ENCODE measurements around the gene TNIK. TPM values are rescaled to one million over a fixed set of nuclear protein-coding genes. Genes with fewer than 3 reads are reported as not detected.
"Not testable (repeated sequence)": the region's sequence is repeated elsewhere in the genome, so short reads cannot be mapped to it uniquely, and the experiment has no call there.

Gene TNIK
- total RNA-seq, 2 experiments from 2014 or later: 36.6 to 39.3 TPM

- DNase-seq: no peak
- ATAC-seq: no peak
- H3K4me3 Mint-ChIP-seq: no peak overlapping the region
- H3K4me1 Mint-ChIP-seq: no peaks in the 10 kb centered on the region
- peaks cover 21% of the 10 kb centered on the region for H3K36me3 Mint-ChIP-seq
- H3K27ac Mint-ChIP-seq: no peak overlapping the region
- CTCF ChIA-PET: no interaction called here
- H3K9me3 Mint-ChIP-seq (ENCODE audit: low read depth): peaks cover 10% of the 10 kb centered on the region
- H3K27me3 Mint-ChIP-seq: no peaks in the 10 kb centered on the region
These were observed 67.0 kb downstream of the TNIK start for GRCh38 chr3:171393032-171393744.

GRCh38 chr3:171391432-171391831 lies 68.8 kb downstream of the TNIK start:
- no peaks in the 10 kb centered on the region for H3K4me1 Mint-ChIP-seq
- H3K27me3 Mint-ChIP-seq: no peaks in the 10 kb centered on the region
- peaks cover 10% of the 10 kb centered on the region for H3K9me3 Mint-ChIP-seq (ENCODE audit: low read depth)
- CTCF ChIA-PET: no interaction called here
- no peak for ATAC-seq
- peaks cover 21% of the 10 kb centered on the region for H3K36me3 Mint-ChIP-seq
- DNase-seq: no peak
- no peak overlapping the region for H3K4me3 Mint-ChIP-seq
- no peak overlapping the region for H3K27ac Mint-ChIP-seq

- Mint-ChIP-seq H3K27me3 (no peaks in the 10 kb centered on the region), H3K9me3 (ENCODE audit: low read depth) (peaks cover 10% of the 10 kb centered on the region), H3K4me1 (no peaks in the 10 kb centered on the region), H3K27ac (no peak overlapping the region), H3K36me3 (peaks cover 21% of the 10 kb centered on the region), H3K4me3 (no peak overlapping the region)
- DNase-seq (no peak), ATAC-seq (no peak)
- CTCF ChIA-PET: interaction anchor here (1.0 kb wide), 1 partner anchor 19 kb away, joined by 3 read pairs; no protein-coding TSS in a partner anchor
These were observed 69.9 kb downstream of the TNIK start for GRCh38 chr3:171390051-171390941.

GRCh38 chr3:171389491-171389890 lies 70.7 kb downstream of the TNIK start:
- Mint-ChIP-seq H3K4me1 (no peaks in the 10 kb centered on the region), H3K36me3 (peaks cover 20% of the 10 kb centered on the region), H3K4me3 (no peak overlapping the region), H3K27ac (no peak overlapping the region), H3K9me3 (ENCODE audit: low read depth) (peaks cover 10% of the 10 kb centered on the region), H3K27me3 (no peaks in the 10 kb centered on the region)
- DNase-seq (no peak), ATAC-seq (no peak)
- CTCF ChIA-PET: no interaction called here

- no peak for DNase-seq
- Mint-ChIP-seq H3K27ac (no peak overlapping the region), H3K36me3 (peaks cover 24% of the 10 kb centered on the region), H3K4me1 (peaks cover 9% of the 10 kb centered on the region), H3K4me3 (no peak overlapping the region), H3K9me3 (ENCODE audit: low read depth) (peaks cover 10% of the 10 kb centered on the region), H3K27me3 (no peaks in the 10 kb centered on the region)
- no peak for ATAC-seq
- CTCF ChIA-PET: no interaction called here
These were observed 71.7 kb downstream of the TNIK start for GRCh38 chr3:171388527-171388926.

GRCh38 chr3:171387062-171387461 lies 73.1 kb downstream of the TNIK start:
- ATAC-seq: no peak
- CTCF ChIA-PET: no interaction called here
- peaks cover 22% of the 10 kb centered on the region for H3K36me3 Mint-ChIP-seq

GRCh38 chr3:171385086-171385485 lies 75.1 kb downstream of the TNIK start:
- CTCF ChIA-PET: no interaction called here
- no peak overlapping the region for H3K4me3 Mint-ChIP-seq

More at GRCh38 chr3:171387062-171387461, 73.1 kb downstream of the TNIK start:
- H3K27me3 Mint-ChIP-seq: no peaks in the 10 kb centered on the region
- H3K4me1 Mint-ChIP-seq: peaks cover 11% of the 10 kb centered on the region
- H3K9me3 Mint-ChIP-seq (ENCODE audit: low read depth): peaks cover 10% of the 10 kb centered on the region
- no peak for DNase-seq
- H3K27ac Mint-ChIP-seq: no peak overlapping the region
- no peak overlapping the region for H3K4me3 Mint-ChIP-seq

GRCh38 chr3:171384101-171384891 lies 75.9 kb downstream of the TNIK start:
- ATAC-seq: no peak

More at GRCh38 chr3:171385086-171385485, 75.1 kb downstream of the TNIK start:
- H3K36me3 Mint-ChIP-seq: peaks cover 7% of the 10 kb centered on the region
- no peak for ATAC-seq
- no peaks in the 10 kb centered on the region for H3K9me3 Mint-ChIP-seq (ENCODE audit: low read depth)
- DNase-seq: no peak
- no peaks in the 10 kb centered on the region for H3K27me3 Mint-ChIP-seq
- H3K4me1 Mint-ChIP-seq: peaks cover 11% of the 10 kb centered on the region
- H3K27ac Mint-ChIP-seq: no peak overlapping the region

GRCh38 chr3:171383206-171384018 lies 76.8 kb downstream of the TNIK start:
- ATAC-seq: no peak
- Mint-ChIP-seq H3K4me3 (no peak overlapping the region), H3K36me3 (peaks cover 7% of the 10 kb centered on the region), H3K27me3 (no peaks in the 10 kb centered on the region), H3K27ac (no peak overlapping the region), H3K4me1 (peaks cover 11% of the 10 kb centered on the region), H3K9me3 (ENCODE audit: low read depth) (no peaks in the 10 kb centered on the region)
- DNase-seq: no peak
- CTCF ChIA-PET: no interaction called here

More at GRCh38 chr3:171384101-171384891, 75.9 kb downstream of the TNIK start:
- Mint-ChIP-seq H3K36me3 (peaks cover 7% of the 10 kb centered on the region), H3K27ac (no peak overlapping the region), H3K4me3 (no peak overlapping the region), H3K27me3 (no peaks in the 10 kb centered on the region), H3K4me1 (peaks cover 11% of the 10 kb centered on the region), H3K9me3 (ENCODE audit: low read depth) (no peaks in the 10 kb centered on the region)
- DNase-seq: no peak
- CTCF ChIA-PET: no interaction called here

- H3K4me3 Mint-ChIP-seq; ATAC-seq; H3K27ac Mint-ChIP-seq; CTCF ChIA-PET; H3K9me3 Mint-ChIP-seq (ENCODE audit: low read depth); DNase-seq; H3K36me3 Mint-ChIP-seq; H3K27me3 Mint-ChIP-seq: not testable (repeated sequence)
- H3K4me1 Mint-ChIP-seq: peaks cover 11% of the 10 kb centered on the region
These were observed 77.9 kb downstream of the TNIK start for GRCh38 chr3:171382347-171382746.

GRCh38 chr3:171380711-171381425 lies 79.3 kb downstream of the TNIK start:
- Mint-ChIP-seq H3K27me3 (no peaks in the 10 kb centered on the region), H3K9me3 (ENCODE audit: low read depth) (no peaks in the 10 kb centered on the region), H3K4me3 (no peak overlapping the region), H3K4me1 (peaks cover 13% of the 10 kb centered on the region), H3K36me3 (peaks cover 7% of the 10 kb centered on the region), H3K27ac (no peak overlapping the region)
- ATAC-seq: no peak
- no peak for DNase-seq
- CTCF ChIA-PET: no interaction called here

- H3K36me3 Mint-ChIP-seq: peaks cover 7% of the 10 kb centered on the region
- ATAC-seq (no peak), DNase-seq (no peak)
- H3K4me3 Mint-ChIP-seq: no peak overlapping the region
- peaks cover 15% of the 10 kb centered on the region for H3K4me1 Mint-ChIP-seq
- no peaks in the 10 kb centered on the region for H3K9me3 Mint-ChIP-seq (ENCODE audit: low read depth)
- no peak overlapping the region for H3K27ac Mint-ChIP-seq
- CTCF ChIA-PET: no interaction called here
- H3K27me3 Mint-ChIP-seq: no peaks in the 10 kb centered on the region
These were observed 80.2 kb downstream of the TNIK start for GRCh38 chr3:171379961-171380483.
